ENCODE results near the gene TSEN2.
"Not testable (repeated sequence)": the region's sequence is repeated elsewhere in the genome, so short reads cannot be mapped to it uniquely, and the experiment has no call there.

The TSEN2 gene

GRCh38 chr3:12507591-12508281 lies 23.5 kb downstream of the TSEN2 start:
- peak; percentile 63 for DNase-seq

GRCh38 chr3:12508291-12508700 lies 24.0 kb downstream of the TSEN2 start:
- no peak for DNase-seq

DNA sequence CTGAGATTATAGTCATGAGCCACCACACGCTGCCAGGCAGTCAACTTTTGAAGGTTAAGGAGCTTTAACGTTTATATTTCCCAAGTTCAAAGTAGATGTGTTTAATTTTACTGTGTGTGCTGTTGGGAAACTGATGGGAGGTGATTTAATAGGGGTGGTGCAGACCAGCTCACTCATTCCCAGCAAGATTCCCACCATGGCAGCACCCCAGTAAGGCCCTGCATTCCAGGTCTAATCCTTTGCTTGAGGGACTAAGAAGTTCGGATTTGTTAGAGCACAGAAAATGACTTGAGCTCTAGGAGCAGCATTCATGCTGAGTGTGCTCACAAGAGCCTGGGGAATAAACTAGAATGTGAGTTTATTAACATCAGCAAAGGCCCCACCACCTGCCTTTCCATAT lies 25.2 kb downstream of the TSEN2 start:
- no peak for DNase-seq

DNA sequence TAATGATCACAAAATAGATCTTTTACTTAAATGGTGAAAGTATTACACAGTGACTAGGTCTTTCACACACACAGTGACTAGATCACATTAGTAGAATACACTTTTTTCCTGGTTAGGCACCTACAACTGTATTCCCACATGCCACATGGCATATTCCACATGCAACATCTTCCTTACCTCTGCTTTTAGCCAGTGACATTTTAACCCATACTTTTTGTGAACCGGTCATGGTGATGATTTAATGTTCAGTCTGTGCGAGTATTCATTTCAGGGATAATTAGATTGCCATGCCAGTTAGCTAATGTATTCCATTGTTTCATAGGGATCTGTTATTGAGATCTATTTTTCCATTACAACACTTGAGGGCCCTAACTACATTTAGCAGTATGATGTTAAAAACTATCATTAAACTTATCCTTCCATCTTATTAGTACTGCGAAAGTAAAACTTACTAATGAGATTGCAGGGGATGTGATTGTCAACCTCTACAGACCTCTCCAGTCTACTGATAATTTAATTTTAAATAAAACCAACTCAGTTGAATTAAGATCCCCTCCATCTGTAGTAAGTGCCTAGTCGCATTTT lies 28.3 kb downstream of the TSEN2 start:
- no peak for DNase-seq

GRCh38 chr3:12513694-12514446 lies 29.6 kb downstream of the TSEN2 start:
- DNase-seq = no peak

GRCh38 chr3:12515631-12516030 lies 31.4 kb downstream of the TSEN2 start:
- DNase-seq = no peak

- no peak for DNase-seq
These were observed 32.6 kb downstream of the TSEN2 start for GRCh38 chr3:12516873-12517272.

GRCh38 chr3:12518261-12519028 lies 34.2 kb downstream of the TSEN2 start:
- DNase-seq = no peak

DNA sequence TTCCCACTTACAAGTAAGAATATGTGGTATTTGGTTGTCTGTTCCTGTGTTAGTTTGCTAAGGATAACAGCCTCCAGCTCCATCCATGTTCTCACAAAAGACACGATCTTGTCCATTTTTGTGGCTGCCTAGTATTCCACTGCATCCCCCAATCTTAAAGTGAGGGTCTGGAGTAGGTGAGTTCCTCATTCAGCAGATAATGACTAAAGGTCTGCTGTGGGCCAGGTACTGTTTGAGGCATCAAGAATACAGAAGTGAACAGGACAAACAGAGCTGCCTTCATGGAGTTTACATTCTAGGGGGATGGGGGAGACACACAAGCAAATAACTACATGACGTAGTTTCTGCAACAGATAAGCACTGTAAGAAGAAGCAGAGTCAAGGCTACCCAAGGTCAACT lies 36.7 kb downstream of the TSEN2 start:
- DNase-seq = no peak

- DNase-seq = no peak
These were observed 38.4 kb downstream of the TSEN2 start for GRCh38 chr3:12522721-12523120.

DNA sequence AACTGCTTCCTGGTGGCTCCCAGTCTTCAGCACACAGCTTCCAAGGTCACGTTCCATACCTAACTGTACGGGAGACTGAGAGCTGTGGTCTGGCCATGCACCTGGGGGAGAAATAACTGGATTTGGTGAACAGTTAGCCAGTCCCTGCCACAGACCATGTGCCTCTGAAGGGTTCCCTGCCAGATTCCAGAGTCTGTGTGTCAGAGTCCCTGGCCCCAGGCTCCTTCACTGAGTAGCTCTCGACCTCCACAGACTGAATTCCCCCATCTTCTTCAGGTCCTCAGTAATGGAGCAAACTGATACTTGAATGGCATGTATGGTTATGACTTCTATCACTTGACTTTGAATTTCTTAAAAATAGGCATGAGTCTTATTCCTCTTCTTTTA lies 43.5 kb downstream of the TSEN2 start:
- DNase-seq = no peak

GRCh38 chr3:12532182-12532581 lies 47.9 kb downstream of the TSEN2 start:
- no peak for DNase-seq

DNA sequence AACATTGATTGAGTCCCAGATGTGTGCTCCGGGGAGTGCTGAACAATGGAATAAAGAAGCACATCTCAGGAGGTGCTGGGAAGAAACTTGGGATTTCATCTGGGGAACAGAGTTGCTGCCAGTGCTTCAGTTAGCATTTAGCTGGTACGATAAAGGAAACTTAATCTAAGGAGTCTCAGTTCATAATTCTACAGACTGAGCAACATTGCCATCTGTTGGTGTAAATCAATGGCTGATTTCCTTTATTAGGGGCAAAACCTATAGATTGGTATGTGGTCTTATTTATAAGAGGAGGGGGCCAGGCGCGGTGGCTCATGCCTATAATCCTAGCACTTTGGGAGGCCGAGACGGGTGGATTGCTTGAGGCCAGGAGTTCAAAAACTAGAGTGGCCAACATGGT lies 52.1 kb downstream of the TSEN2 start:
- DNase-seq = no peak

GRCh38 chr3:12541625-12542024 lies 57.3 kb downstream of the TSEN2 start:
- no peak for DNase-seq

GRCh38 chr3:12543497-12543896 lies 59.2 kb downstream of the TSEN2 start:
- DNase-seq = not testable (repeated sequence)

DNA sequence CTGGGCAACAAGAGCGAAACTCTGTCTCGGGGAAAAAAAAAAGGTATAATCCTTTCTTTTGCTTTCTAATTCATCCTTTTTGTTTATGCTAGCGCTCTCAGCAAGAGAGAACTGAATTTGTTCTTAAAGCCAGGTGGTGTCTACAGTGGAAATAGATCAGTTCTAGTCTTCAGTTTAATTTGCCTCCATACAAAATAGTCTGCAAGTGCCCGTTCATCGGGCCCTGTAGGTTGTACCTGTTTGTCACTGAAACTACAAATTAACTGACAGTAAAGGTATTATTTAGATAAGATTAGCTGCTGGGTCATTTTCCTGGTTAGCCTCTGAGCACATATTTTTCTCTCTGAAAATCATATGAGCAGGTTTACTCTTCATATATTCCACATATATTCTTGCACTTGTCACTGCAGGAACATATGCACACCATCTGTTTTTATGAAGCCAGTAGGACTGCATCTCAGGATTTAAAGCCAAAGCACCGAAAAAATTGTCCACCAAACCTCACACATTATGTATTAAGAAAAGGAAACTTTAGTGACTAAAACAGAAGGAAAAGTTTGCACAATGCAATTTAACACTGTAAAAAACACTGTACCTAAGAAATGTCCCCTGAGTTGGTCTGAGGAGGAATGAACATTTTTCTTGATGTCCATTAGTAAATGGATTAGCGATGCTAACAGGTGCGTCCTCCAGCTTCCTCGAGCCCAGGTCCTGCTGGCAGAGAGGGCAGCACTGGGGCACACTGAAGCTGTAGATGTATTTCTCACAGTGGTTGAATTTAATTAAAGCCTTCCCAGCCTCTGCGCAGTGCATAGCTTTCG lies 60.6 kb downstream of the TSEN2 start:
- no peak for DNase-seq

DNA sequence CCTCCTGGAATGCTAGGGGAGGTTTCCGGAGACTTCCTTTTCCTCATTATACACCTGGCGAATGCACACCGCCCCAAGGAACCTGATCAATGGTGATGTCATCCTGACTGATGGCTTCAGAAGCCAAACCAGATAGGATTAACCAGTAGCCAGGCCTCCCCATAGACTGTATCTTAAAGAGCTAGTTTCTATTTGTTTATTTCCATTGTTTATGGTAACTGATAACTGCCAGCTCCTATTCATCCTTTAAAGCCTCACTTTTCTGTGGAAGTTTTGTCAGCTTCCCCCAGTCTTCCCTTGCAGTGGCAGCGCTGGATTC lies 61.2 kb downstream of the TSEN2 start, which contains the start of gene MKRN2OS:
MKRN2OS (minus strand) TSS at position 27 of the 319 bp plus-strand sequence. CDS start 35 bp downstream, outside the sequence.
- no peak for DNase-seq

DNA sequence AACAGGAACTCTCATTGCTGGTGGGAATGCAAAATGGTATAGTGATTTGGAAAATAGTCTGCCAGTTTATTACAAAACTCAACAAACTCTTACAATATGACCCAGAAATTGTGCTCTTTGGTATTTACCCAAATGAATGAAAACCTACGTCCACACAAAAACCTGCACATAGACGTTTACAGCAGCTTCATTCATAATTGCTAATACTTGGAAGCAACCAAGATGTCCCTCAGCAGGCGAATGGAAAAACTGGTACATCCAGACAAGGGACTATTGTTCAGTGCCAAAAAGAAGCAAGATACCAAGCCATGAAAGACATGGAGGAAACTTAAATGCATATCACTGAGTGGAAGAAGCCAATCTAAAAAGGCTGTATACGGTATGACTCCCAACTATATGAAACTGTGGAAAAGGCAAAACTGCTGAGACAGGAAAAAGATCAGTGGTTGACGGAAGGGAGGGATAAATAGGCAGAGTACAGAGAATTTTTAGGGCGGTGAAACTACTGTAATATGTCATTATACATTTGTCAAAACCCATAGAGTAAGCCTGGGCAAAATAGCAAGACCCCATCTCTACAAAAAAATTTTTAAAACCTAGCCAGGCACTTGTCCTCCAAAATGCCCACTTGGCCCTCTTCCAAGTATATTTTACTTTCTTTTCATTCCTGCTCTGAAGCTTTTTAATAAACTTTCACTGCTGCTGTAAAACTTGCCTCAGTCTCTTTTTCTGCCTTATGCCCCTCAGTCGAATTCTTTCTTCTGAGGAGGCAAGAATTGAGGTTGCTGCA lies 65.9 kb downstream of the TSEN2 start:
- DNase-seq = no peak

GRCh38 chr3:12553921-12554391 lies 69.7 kb downstream of the TSEN2 start:
- no peak for DNase-seq

GRCh38 chr3:12556314-12556689 lies 72.0 kb downstream of the TSEN2 start:
- DNase-seq = no peak

- DNase-seq = peak; percentile 60
These were observed 72.6 kb downstream of the TSEN2 start, which contains the start of gene MKRN2 for GRCh38 chr3:12556690-12557472. Gene MKRN2 (plus strand): TSS chr3:12557087. CDS start chr3:12557151, 64 bp downstream.
